NCI-H774 (cell line): ENCODE results near the gene STK24.

ENCODE experiments used
- DNase-seq: peaks from one replicate; lab custom pipeline; 2025; lab: John Stamatoyannopoulos, UW

The STK24 gene

DNA sequence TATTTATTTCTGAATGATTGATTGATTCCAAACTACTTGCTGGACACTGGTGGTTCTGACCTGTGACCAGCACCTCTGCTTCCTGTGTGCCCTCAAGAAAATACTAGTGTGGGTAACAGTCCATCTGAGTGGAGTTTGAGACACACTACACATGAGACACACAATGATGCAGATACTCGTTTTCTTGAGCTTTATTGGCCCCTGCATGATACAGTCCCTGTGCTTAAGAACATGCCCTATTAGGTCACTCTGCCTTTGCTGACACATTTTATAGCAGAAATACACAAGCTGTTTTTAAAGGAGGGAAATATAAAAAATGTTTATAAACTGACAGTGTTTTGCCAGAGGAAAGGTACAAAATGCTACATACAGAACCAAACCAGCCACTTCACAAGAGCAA, 126.9 kb downstream of the STK24 start:
- no peak for DNase-seq

DNA sequence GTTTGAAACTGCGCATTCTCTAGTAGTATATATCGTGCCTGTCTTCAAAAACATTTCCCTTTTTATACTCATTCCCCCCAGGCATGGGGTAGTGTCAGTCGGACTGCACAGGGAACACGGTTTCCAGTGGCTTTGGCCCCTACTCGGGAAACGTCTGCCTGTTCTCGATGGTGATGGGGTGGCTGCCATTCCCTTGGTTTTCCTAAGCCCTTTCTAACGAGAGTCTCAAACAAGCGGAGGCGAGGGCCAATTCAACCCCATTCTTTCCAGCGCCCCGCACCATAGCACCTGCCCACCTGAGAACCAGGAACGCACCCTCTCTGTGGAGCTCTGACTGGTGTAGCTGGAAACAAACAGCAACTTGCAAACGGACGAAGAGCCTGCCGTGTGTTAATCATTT, 127.6 kb downstream of the STK24 start:
- DNase-seq, result no peak

DNA sequence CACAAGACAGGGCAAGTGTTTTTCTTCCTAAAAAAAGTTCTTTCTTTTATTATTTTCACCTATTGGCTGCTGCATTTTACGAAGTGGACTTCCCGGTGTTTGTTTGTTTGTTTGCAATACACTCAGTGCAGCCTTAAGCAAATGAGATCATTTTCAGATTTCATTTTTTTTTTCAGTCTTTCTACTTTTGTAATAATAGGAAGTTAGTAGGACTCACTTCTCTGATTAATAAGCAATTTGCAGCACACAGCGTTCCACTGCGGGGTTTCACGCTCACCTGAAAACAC, 128.3 kb downstream of the STK24 start:
- no peak for DNase-seq

DNA sequence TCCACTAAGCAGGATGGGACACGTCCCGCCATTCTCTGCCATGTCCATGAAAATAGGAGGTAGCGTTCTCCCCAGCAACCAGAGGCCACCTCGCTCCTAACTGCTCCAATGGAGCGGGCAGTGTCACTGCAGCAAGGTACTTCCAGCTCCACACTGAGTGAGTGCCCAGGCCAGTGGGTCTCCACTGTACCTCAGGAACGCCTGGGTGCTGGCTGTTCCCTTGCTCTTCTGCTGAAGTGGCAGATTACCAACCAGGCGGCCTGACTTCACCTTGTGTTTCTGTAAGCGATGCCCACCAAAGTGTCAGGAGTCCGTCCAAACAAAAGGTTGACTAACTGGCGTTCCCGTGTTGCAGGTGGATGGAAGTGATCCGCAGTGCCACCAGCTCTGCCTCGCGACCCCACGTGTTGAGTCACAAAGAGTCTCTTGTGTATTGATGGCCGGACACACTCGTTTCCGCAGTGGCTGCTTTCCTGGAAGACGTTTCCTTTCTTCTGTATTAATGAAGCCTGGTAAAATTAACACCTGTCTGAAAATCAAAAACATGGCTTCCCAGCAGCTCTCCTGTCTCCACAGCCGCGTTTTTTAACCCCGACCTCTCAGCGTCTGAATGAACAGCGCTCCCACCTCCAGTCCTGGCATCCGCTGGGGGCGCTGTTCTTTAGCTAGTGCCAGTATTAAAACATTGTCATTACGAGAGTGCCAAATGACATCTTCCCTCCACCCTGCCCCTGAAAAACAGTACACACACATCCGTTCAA, 128.8 kb downstream of the STK24 start:
- no peak for DNase-seq

GRCh38 chr13:98447130-98447529, 129.8 kb downstream of the STK24 start:
- DNase-seq, result no peak

DNA sequence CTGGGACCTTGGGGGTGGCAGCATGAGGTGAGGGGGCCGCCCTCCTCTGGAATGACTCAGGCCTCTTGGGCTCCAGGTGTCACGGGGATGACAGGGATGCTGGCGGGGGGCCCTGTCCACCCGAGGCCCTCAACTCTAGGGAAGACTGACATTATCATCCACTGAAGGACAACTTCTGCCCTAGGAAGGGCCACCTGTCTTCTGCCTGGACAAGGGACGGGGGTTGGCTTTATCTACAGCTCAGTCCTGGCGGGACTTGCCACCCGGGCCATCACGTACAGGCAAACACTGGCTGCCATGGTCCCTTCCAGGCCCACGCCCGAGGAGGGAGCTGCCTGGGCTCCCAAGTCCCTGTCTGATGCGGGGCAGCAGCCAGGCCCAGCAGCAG, 130.7 kb downstream of the STK24 start:
- DNase-seq, result no peak

DNA sequence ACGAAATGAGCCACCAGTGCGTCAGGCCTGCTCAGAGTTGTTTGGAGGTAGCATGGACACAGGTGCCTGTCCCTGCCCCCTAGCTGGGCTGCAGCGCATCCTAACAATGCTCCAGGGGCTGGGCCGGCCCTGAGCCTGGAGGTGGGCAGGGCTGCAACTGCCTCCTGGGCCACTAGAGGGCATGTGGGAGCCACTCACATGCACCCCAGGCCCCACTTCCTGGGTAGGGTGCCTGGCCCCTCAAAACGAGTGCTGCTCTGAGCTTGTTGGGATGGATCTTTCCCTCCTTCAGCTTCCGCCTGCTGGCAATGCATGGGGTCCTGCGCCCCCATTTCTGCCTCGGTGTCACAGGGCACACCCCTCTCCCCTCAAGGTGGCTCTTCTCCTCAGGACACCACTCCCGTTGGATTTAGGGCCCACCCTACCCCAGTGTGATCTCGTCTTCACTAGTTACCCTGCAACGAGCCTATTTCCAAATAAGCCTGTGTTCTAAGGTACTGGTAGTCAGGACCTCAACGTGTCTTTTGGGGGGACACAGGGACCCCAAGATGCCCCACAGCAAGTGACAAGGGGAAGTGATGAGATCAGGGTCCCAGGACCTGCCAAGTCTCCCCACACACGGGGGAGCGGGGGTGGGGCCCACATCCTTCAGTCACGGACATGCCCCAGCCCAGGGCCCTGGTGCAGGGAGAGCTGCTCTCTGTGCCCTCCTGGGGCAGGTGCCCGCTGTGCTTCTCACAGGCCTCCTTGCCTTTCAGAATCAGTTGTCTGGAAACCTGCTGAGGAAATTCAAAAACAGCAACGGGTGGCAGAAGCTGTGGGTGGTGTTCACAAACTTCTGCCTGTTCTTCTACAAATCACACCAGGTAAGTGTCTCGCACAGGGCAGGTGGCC, 131.3 kb downstream of the STK24 start:
- no peak for DNase-seq

GRCh38 chr13:98444381-98444780, 132.5 kb downstream of the STK24 start:
- no peak for DNase-seq

DNA sequence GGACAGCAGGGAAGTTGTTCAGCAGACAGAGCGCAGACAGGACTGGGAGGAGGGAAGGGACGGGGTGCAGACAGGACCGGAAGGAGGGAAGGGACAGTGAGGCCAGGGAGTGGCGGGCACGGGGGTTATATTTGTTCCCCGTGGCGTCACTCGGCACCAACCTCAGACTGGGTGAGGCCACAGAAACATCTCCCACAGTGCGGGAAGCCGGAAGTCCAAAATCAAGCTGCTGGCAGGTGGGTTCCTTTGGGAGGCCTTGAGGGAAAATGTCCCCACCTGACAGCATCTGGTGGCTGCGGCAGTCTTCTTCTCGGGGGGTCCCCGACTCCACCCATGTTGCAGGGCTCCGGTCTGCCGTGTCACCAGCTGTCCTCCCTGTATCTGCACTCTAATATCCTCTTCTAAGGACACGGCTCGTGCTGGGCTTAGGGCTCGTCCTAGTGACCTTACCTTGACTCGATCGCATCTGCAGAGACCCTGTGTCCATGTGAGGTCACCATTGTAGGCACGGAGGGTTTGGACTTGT, 133.0 kb downstream of the STK24 start:
- no peak for DNase-seq

GRCh38 chr13:98443329-98443728, 133.6 kb downstream of the STK24 start:
- no peak for DNase-seq

DNA sequence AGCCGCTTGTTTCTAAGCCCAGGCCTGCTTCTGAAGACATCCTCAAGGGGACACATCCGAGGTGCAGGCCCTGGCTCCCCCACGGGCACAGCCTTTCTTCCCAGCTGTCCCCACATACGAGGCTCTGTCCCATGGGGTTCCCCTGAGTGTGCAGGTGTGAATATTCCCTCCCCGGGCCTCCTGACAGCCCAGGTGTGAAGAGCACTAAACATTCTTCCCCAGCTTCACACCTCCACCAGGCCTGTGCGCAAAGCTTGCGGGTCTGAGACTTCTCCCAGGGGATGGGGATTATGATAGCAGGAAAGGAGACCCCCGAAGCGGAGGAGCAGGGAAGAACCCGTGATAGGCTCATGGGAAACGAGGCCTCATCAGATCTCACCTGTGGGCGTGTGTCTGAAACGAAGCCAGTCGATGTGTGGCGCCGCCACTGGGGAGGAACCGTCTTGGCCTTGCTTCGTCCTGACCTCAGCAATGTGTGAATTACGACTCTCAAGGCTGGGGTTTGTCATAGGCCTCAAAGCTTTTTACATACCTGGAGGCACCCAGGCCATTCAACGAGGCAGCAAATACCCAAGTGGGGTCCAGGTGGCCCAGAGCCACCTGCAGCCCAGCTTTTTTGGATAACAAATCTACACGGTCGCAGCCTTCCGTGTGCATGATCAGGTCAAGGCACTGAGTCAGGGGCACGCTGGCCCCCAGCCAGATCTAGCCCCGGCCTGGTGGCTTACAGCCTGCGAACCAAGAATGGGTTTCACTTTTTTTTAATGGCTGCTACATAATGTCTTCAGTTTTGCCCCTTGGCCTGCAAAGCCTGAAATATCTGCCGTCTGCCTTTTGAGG, 134.3 kb downstream of the STK24 start:
- no peak for DNase-seq

- no peak for DNase-seq
Measured at GRCh38 chr13:98441056-98441676, 135.7 kb downstream of the STK24 start.

- DNase-seq, result no peak
Measured at GRCh38 chr13:98440390-98441055, 136.4 kb downstream of the STK24 start.

DNA sequence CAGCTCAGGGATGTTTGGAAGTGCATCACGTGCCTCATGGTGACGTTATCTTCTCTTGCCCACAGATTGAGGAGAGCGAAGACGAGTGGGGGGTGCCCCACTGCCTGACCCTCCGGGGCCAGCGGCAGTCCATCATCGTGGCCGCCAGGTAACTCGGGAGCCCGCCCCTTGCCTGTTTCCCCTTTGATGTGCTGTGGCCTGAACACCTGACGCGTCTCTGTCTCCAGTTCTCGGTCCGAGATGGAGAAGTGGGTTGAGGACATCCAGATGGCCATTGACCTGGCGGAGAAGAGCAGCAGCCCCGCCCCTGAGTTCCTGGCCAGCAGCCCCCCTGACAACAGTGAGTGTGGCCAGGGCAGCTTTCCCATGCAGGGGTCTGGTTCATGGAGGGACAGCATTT, 137.0 kb downstream of the STK24 start:
- DNase-seq, result no peak

GRCh38 chr13:98439126-98439828, 137.6 kb downstream of the STK24 start:
- DNase-seq, result no peak

DNA sequence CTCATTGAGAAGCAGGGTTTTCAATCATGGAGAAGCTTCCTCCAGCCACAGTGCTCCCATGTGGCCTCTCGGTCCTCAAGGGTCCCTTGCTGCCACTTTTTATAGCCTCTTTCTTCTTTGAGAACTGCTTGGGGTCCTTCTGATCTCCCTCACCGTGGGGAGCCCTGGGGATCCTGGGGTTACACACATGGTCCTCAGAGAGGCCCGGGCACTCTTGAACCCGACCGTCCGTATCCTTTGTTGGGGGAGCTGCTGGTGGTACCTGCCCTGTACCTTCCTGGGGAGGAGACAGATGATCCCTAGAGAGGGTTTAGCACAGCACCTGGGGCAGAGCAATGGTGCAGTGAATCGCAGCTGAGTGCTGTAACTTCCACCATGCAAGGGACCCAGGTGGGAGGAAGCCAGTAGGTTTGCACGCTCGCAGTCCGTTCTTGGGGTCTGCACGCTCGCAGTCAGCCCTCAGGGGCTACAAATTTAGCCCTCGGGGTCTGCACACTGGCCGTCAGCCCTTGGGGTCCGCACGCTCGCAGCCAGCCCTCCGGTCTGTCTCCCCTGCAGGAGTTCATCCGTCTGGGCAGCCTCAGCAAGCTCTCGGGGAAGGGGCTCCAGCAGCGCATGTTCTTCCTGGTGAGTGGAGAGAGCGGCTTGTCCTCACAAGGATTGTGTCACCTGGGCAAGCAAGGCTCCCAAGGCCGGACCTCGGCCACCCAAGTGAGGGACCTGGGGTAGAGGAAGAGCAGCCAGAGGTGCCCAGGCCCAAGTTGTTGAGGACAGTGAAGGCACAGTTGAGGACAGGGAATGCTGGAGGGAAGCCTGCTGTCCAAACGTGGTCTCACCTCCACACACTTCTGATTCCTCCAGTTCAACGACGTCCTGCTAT, 138.4 kb downstream of the STK24 start:
- no peak for DNase-seq

DNA sequence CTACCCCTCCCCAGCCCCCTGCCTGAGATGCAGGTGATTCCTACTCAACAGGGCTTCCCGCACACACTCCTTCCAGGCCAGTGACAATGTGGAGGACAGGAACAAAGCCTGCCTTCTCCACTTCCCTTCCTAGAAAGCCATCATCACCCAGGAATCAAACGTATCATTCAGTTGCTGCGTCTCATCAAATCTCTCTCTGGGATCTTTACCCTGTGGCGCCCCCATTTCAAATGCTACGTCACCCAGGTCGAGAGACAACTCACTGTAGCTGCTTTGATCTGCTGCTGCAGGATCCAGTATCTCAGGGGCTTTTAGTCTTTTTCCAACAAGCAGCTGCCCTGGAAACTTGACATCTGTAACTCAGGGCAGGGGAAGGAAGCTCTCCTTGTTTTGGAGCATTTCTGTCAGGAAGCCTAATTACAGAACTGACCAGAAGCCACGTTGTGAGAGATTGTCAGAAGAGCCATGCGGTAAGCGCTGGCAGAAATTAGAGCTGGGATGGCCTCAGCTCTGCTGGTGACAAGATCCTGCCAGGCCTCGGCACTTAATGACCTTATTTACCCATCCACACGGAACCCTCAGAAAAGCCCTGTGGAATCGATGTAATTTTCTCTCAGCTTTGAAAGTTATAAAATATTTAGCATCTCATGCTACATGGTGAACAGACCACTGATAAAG, 140.5 kb downstream of the STK24 start:
- no peak for DNase-seq

GRCh38 chr13:98435376-98435775, 141.5 kb downstream of the STK24 start:
- DNase-seq, result no peak

DNA sequence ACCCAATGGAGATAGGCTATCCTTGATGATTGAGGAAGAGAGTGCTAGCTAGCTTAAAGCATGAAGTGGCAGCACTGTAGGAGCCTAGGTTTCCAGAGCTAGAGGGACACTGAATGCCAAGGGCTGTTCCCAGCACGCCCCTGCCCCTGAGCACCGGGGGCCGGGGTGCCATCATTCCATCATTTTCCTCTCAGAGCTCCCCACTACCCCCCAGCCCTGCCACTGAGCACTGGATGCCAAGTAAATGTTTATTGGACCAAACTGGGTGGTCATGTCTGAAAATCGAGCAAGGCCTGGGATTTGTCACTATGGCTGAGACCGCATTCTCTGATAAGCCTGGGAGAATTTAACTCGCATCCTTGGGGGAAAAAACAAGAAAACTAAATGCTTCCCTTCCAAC, 142.8 kb downstream of the STK24 start:
- DNase-seq, result no peak
